HG03342 (cell line): Measurements from ENCODE around the gene EDNRB.
"Not testable (repeated sequence)": the region's sequence is repeated elsewhere in the genome, so short reads cannot be mapped to it uniquely, and the experiment has no call there.

Source experiments
- ATAC-seq: cut with Tn5 transposase; IDR thresholded peaks from one replicate; pipeline ENCODE4 v1.9.1; 2021; ENCODE audit warnings: mild to moderate bottlenecking, moderate library complexity; ENCODE audit not compliant: unreplicated experiment

EDNRB gene

GRCh38 chr13:77896977-77897376 lies 21.7 kb downstream of the EDNRB start:
- no peak for ATAC-seq

DNA sequence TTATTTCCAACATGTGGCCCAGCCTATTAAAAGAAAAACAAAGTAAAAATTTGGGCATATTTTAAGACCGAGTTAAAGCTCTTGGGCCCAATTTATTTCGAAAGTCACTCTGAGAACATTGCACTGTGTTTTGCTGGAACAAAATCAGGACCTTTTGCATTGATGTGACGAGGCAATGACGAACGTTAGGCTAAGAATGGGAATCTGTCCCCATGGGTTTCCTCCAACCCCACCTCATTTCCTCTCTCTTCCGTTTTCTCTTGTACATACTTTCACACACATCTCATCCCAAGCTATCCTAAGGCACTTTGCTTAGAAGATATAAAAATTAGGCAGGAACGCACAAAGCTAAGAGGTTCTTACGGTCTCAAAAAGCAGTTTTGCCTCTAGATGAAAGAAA lies 22.1 kb downstream of the EDNRB start:
- no peak for ATAC-seq

DNA sequence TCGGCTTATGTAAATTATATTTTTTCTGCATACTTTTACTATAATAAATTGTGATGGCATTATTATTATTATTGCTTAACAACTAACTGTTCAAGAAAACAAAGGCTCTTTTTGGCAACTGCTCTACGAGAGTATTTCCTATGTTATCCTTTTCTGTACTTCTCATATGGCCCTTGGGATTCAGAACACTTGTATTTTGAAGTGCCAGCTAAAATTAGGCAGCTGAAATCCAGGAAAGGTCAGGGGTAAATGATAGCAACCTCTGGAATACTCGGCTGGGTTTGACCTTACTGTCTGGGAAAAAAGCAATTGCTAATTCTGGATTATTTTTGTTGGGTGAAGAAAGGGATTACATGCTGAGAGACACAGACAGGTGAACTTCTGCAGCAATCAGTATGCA lies 23.9 kb downstream of the EDNRB start:
- no peak for ATAC-seq

GRCh38 chr13:77893066-77893465 lies 25.6 kb downstream of the EDNRB start:
- no peak for ATAC-seq

- ATAC-seq: no peak
Measured at GRCh38 chr13:77892491-77892890, 26.1 kb downstream of the EDNRB start.

- ATAC-seq: no peak
Measured at GRCh38 chr13:77891486-77891885, 27.1 kb downstream of the EDNRB start.

DNA sequence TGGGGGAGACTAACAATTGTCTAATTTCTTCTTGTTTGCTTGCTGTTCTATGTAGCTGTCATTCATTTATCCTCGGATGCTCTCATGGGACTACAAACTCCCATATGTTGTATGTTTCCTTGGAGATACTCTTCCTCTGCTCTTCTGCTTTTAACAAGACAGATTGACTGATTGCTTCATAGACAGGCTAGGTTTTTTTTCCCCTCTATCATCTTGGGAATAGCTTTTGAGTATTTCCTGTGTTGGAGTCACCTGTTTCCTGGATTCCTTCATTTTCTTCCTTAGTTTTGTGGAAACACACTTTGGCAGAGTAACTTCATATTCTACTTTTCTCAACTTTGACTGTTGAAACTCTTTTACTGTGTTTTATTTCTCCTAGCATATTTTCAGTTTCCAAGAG lies 27.6 kb downstream of the EDNRB start:
- ATAC-seq: no peak

- no peak for ATAC-seq
Measured at GRCh38 chr13:77883328-77883727, 35.3 kb downstream of the EDNRB start.

GRCh38 chr13:77878190-77878589 lies 40.4 kb downstream of the EDNRB start:
- no peak for ATAC-seq

GRCh38 chr13:77876176-77876575 lies 42.5 kb downstream of the EDNRB start:
- no peak for ATAC-seq

DNA sequence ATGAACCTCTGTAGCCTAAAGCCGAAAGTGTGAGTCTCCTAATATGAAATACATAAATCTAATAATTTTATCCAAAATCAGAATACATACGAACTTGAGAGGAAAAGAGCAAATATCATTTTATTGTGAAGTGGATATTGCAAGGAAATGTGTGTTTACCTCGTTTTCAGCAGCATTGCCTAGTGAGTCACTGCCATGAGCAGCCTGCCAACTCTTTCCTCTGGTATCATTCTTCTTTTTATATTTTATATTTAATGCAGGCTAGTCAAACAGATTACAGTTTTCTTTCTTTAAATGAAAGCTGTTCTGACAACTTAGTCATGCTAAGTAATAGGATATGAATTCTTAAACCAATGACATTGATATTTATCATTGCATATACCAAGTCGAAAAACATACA lies 44.2 kb downstream of the EDNRB start:
- no peak for ATAC-seq

DNA sequence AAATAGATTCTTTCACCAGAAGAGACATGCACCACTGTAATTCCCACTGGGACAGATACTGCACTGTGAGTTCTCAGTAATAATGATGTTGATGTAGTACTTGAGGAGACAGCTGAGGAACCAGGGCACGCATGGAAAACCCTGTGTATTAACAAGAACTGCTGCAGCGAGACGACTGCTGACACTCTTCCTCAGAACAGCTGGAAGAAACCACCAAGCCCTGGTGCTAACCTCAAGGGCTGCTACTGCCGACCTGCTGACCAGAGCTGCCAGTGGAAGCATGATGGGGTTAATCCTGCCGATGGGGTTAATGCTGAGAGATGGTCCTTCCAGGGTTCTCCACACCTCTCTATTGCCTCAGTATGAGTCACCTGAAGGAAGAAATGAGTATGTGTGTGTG lies 45.6 kb downstream of the EDNRB start:
- no peak for ATAC-seq

DNA sequence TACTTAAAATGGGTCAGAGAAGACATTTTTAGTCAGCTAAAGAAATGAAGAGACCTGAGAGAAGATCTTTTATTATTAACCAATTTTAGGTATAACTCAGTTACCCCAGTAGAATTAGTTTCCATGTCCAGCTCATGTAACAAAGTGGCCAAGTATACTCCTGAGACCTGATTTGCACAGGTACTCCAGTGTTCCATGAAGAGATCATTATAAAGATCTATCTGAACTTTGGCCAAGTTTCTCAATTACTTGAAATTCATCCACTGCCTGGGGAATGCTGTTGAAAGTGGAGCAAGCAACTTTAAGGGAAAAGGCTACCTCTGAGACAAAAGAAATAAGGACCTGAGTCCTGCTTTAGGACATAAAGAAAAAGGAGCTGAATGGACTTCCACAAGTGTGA lies 47.0 kb downstream of the EDNRB start:
- ATAC-seq: no peak

GRCh38 chr13:77868717-77869116 lies 49.9 kb downstream of the EDNRB start:
- no peak for ATAC-seq

GRCh38 chr13:77866971-77867370 lies 51.7 kb downstream of the EDNRB start:
- ATAC-seq: no peak

GRCh38 chr13:77865622-77866021 lies 53.0 kb downstream of the EDNRB start:
- ATAC-seq: no peak

GRCh38 chr13:77863144-77863543 lies 55.5 kb downstream of the EDNRB start:
- no peak for ATAC-seq

- no peak for ATAC-seq
Measured at GRCh38 chr13:77861741-77862140, 56.9 kb downstream of the EDNRB start.

GRCh38 chr13:77860507-77860981 lies 58.1 kb downstream of the EDNRB start:
- no peak for ATAC-seq

- no peak for ATAC-seq
Measured at GRCh38 chr13:77859450-77859849, 59.2 kb downstream of the EDNRB start.

- ATAC-seq: no peak
Measured at GRCh38 chr13:77857531-77858209, 61.0 kb downstream of the EDNRB start.

- ATAC-seq: no peak
Measured at GRCh38 chr13:77853703-77854102, 64.9 kb downstream of the EDNRB start.

GRCh38 chr13:77848050-77848449 lies 70.6 kb downstream of the EDNRB start:
- not testable (repeated sequence) for ATAC-seq
